HG03575 (cell line): ENCODE data around the gene ANXA10.
"Not testable (repeated sequence)": the region's sequence is repeated elsewhere in the genome, so short reads cannot be mapped to it uniquely, and the experiment has no call there.

Source experiments
- ATAC-seq: cut with Tn5 transposase; IDR thresholded peaks from one replicate; pipeline ENCODE4 v1.9.1; 2021; ENCODE audit not compliant: unreplicated experiment, insufficient number of reproducible peaks, low FRiP score; ENCODE audit errors: extremely low read depth

The ANXA10 gene

GRCh38 chr4:168208957-168209614 is 116.7 kb downstream of the ANXA10 start:
- no peak for ATAC-seq

GRCh38 chr4:168212656-168213055 is 120.3 kb downstream of the ANXA10 start:
- ATAC-seq: no peak

- ATAC-seq: not testable (repeated sequence)
Measured at GRCh38 chr4:168213511-168213910, 121.2 kb downstream of the ANXA10 start.

- ATAC-seq: no peak
Measured at GRCh38 chr4:168218645-168219044, 126.3 kb downstream of the ANXA10 start.

GRCh38 chr4:168220893-168221292 is 128.6 kb downstream of the ANXA10 start:
- ATAC-seq: no peak

- ATAC-seq: no peak
Measured at GRCh38 chr4:168221301-168221700, 129.0 kb downstream of the ANXA10 start.
